Pancreas (tissue), 10 donors: ENCODE measurements around the gene APOBEC2. TPM values are rescaled to one million over a fixed set of nuclear protein-coding genes. Genes with fewer than 3 reads are reported as not detected.
A peak's percentile ranks its signal among the peaks of the same experiment; 100 is the strongest.
"Not testable (repeated sequence)": the region's sequence is repeated elsewhere in the genome, so short reads cannot be mapped to it uniquely, and the experiment has no call there.

Source experiments
- ATAC-seq, 4 donors: fragments of 200-7000 bp; cut with Tn5 transposase; one replicate each; pipeline versions ENCODE4 v1.8.0 to v1.9.1; 2020; ENCODE audit warnings: mild to moderate bottlenecking in 4 of 4, moderate library complexity in 4 of 4
- DNase-seq, 6 donors: peaks; one replicate each; pipeline ENCODE4 v3.0.0-alpha.2; 2020
- FAIRE-seq: peaks from 2 replicates; lab custom pipeline; 2012; peaks lifted over from hg19 to GRCh38; lab: Jason Lieb, UNC
- H3K27ac ChIP-seq, 4 donors: fragments of 200-600 bp; sonication (generic); 1 replicate in 3 of 4; 2 replicates in 1 of 4; pipeline versions ENCODE4 v1.5.0 to v1.8.0; 2020
- H3K27me3 ChIP-seq, 4 donors: fragments of 200-600 bp; one replicate each; pipeline ENCODE4 v1.8.0; 2021
- H3K36me3 ChIP-seq, 3 donors: fragments of 200-600 bp; sonication (generic) in 1 of 3; one replicate each; pipeline versions ENCODE4 v1.5.0 to v1.8.0; 2020 to 2021
- H3K4me1 ChIP-seq, 3 donors: fragments of 200-600 bp; one replicate each; pipeline ENCODE4 v1.8.0; 2021
- H3K4me3 ChIP-seq, 4 donors: fragments of 200-600 bp; sonication (generic) in 2 of 4; one replicate each; pipeline versions ENCODE4 v1.5.0 to v1.8.0; 2020 to 2021
- H3K9me3 ChIP-seq, 4 donors: fragments of 200-600 bp; one replicate each; pipeline ENCODE4 v1.8.0; 2021
- CTCF ChIP-seq, 4 donors: fragments of 200-600 bp; sonication (generic) in 3 of 4; IDR thresholded peaks; one replicate each; pipeline versions ENCODE4 v1.5.0 to v1.8.0; 2021; ENCODE audit warnings: antibody characterized with exemption in 4 of 4
- WGBS, 2 donors: extraction: QIAGEN DNeasy Blood & Tissue Kit; methylation state at CpG; one replicate each; pipeline ENCODE4 v1.1.7; 2013; 5-methylcytosine and 5-hydroxymethylcytosine counted together
- intact Hi-C, 3 donors: fragments of 100-400 bp; cut with DNase I; formaldehyde crosslinking; loops; one replicate each; pipeline versions ENCODE4 v1.11.1 to v1.14.2; 2022
- polyA plus RNA-seq, 2 donors: library from polyadenylated mRNA; stranded (reverse); fragments of 200-250 nt; gene quantifications; one replicate each; pipeline ENCODE4 v1.2.3, GENCODE V29; 2013
- total RNA-seq, 6 donors: library from RNA; stranded (reverse); fragmentation: NEBNext Ultra II Directional in 4 of 6; extraction: Animal tissue kit (Norgen Biotek cat#: 25700) in 4 of 6; gene quantifications; one replicate each; pipeline versions ENCODE4 v1.2.1 to v1.2.4, GENCODE V29; 2021 to 2023
- donor health status: healthy with polysubstance abuse.
- donor health status: DM: no; HTN: no; CAD: no; lungs with moderate emphysema.
- donor health status: DM: no; HTN: no; CAD: no.
- donor health status: control.
- donor health status: control.
- donor health status: Bipolar disorder and iron deficiency.
- donor health status: DM: yes; HTN: yes; CAD: no.
- donor health status: DM: no; HTN: no; CAD: no.
- donor health status: DM: no; HTN: no; CAD: no.
- donor health status: DM: yes; HTN: yes; CAD: no.

APOBEC2 gene
- total and polyA plus RNA-seq, 8 donors: 2.7 to 29.6 (median 8.6) TPM

GRCh38 chr6:41011673-41012072 is 41.3 kb upstream of the APOBEC2 start:
- ATAC-seq: no peak
- WGBS, 2 donors: 52 to 53% methylated on average over 2 of the region's 2 CpGs
- no peak for FAIRE-seq
- no peak for TF ChIP-seq CTCF (IDR thresholded peaks at IDR 0.05)
- DNase-seq: no peak
- no peaks in the 10 kb centered on the region for H3K27me3 ChIP-seq
- peaks cover 25 to 31% (median 27%) of the 10 kb centered on the region in 3 donors for H3K4me1 ChIP-seq
- intact Hi-C loops: no loop called here
- no peaks in the 10 kb centered on the region for H3K9me3 ChIP-seq
- H3K36me3 ChIP-seq: no peaks in the 10 kb centered on the region
- no peak overlapping the region for H3K27ac ChIP-seq
- no peak overlapping the region for H3K4me3 ChIP-seq

GRCh38 chr6:41013466-41014153 is 39.4 kb upstream of the APOBEC2 start:
- FAIRE-seq: no peak
- 12 to 19% methylated on average over 5 of the region's 5 CpGs for WGBS, 2 donors
- intact Hi-C loops: no loop called here
- Histone ChIP-seq H3K4me3 (no peak overlapping the region), H3K4me1 (peaks cover 30 to 39% (median 36%) of the 10 kb centered on the region in 3 donors), H3K27me3 (no peaks in the 10 kb centered on the region), H3K36me3 (no peaks in the 10 kb centered on the region), H3K9me3 (no peaks in the 10 kb centered on the region), H3K27ac (peak overlapping the region; percentile 52 to 81 (median 70))
- TF ChIP-seq CTCF (IDR thresholded peaks at IDR 0.05): no peak
- peak; percentile 90 to 93 (median 91) for ATAC-seq
- peak in 5 of 6 donors; percentile 72 to 89 (median 83) for DNase-seq

GRCh38 chr6:41014780-41015179 is 38.2 kb upstream of the APOBEC2 start:
- Histone ChIP-seq H3K27me3 (no peaks in the 10 kb centered on the region), H3K4me1 (peaks cover 30 to 43% (median 39%) of the 10 kb centered on the region in 3 donors), H3K27ac (peak overlapping the region in 1 of 4 donors; percentile 81), H3K36me3 (no peaks in the 10 kb centered on the region), H3K4me3 (no peak overlapping the region), H3K9me3 (no peaks in the 10 kb centered on the region)
- ATAC-seq (no peak), DNase-seq (no peak), FAIRE-seq (no peak)
- intact Hi-C loops: no loop called here
- 88 to 89% methylated on average over 4 of the region's 4 CpGs for WGBS, 2 donors
- TF ChIP-seq CTCF (IDR thresholded peaks at IDR 0.05): no peak

- H3K4me3 ChIP-seq, DNase-seq, ATAC-seq, H3K27ac ChIP-seq, H3K9me3 ChIP-seq, FAIRE-seq, intact Hi-C loops, H3K27me3 ChIP-seq, H3K36me3 ChIP-seq: not testable (repeated sequence)
- peaks cover 30 to 43% (median 39%) of the 10 kb centered on the region in 3 donors for H3K4me1 ChIP-seq
- WGBS, 2 donors: 96 to 100% methylated on average over 3 to 5 of the region's 5 CpGs
Measured at GRCh38 chr6:41015860-41016259, 37.1 kb upstream of the APOBEC2 start.

- ATAC-seq (peak in 1 of 4 donors; percentile 27), FAIRE-seq (no peak), DNase-seq (peak in 1 of 6 donors; percentile 49)
- Histone ChIP-seq H3K27me3 (no peaks in the 10 kb centered on the region), H3K4me1 (peaks cover 29 to 52% (median 42%) of the 10 kb centered on the region in 3 donors), H3K9me3 (no peaks in the 10 kb centered on the region), H3K36me3 (no peaks in the 10 kb centered on the region), H3K4me3 (no peak overlapping the region), H3K27ac (peak overlapping the region in 1 of 4 donors; percentile 31)
- intact Hi-C loops: no loop called here
- no peak for TF ChIP-seq CTCF (IDR thresholded peaks at IDR 0.05)
- WGBS, 2 donors: 66 to 79% methylated on average over 1 of the region's 1 CpG
Measured at GRCh38 chr6:41017663-41018062, 35.3 kb upstream of the APOBEC2 start.
